GM12878 (cell line): ENCODE measurements around the gene MIS12. TPM values are rescaled to one million over a fixed set of nuclear protein-coding genes. Genes with fewer than 3 reads are reported as not detected.

Source experiments
- ATF3 ChIP-seq: IDR thresholded peaks from 2 replicates; pipeline ENCODE4 v1.6.1; 2011; ENCODE audit warnings: low read depth, mild to moderate bottlenecking, low read length, moderate library complexity, borderline replicate concordance; ENCODE audit errors: extremely low read depth
- DPF2 ChIP-seq: fragments of 450-650 bp; IDR thresholded peaks from 2 replicates; pipeline ENCODE4 v1.6.1; 2017; ENCODE audit warnings: mild to moderate bottlenecking
- GATAD2B ChIP-seq: fragments of 450-650 bp; conservative IDR thresholded peaks from 2 replicates; pipeline ENCODE4 v1.6.1; 2017; ENCODE audit warnings: low read depth, mild to moderate bottlenecking, moderate library complexity
- IKZF2 ChIP-seq, 2 experiments: fragments of 450-650 bp; IDR thresholded peaks; 2 replicates each; pipeline ENCODE4 v1.6.1; 2017; ENCODE audit warnings: mild to moderate bottlenecking in 2 of 2, moderate library complexity in 2 of 2
- MAX ChIP-seq: IDR thresholded peaks from 2 replicates; pipeline ENCODE4 v1.6.1; 2012; ENCODE audit warnings: low read depth, low read length, improper control_type of control experiment
- NR2C1 ChIP-seq: fragments of 450-650 bp; IDR thresholded peaks from 2 replicates; pipeline ENCODE4 v1.6.1; 2017; ENCODE audit warnings: antibody characterized with exemption, mild to moderate bottlenecking, moderate library complexity
- NR2C2 ChIP-seq: IDR thresholded peaks from 2 replicates; pipeline ENCODE4 v1.6.1; 2011; ENCODE audit warnings: borderline replicate concordance, low read depth; ENCODE audit not compliant: control insufficient read depth, insufficient read length
- POU2F2 ChIP-seq: IDR thresholded peaks from 3 replicates; pipeline ENCODE4 v1.6.1; 2011; ENCODE audit warnings: low read depth, mild to moderate bottlenecking, low read length, borderline replicate concordance
- RB1 ChIP-seq: fragments of 450-650 bp; formaldehyde crosslinking; IDR thresholded peaks from 2 replicates; pipeline ENCODE4 v1.6.1; 2017; ENCODE audit warnings: mild to moderate bottlenecking, borderline replicate concordance
- REST ChIP-seq: IDR thresholded peaks from 2 replicates; pipeline ENCODE4 v1.6.1; 2012; ENCODE audit warnings: mild to moderate bottlenecking, low read depth, low read length
- SP1 ChIP-seq: IDR thresholded peaks from one replicate; pipeline ENCODE4 v1.6.1; 2011; ENCODE audit warnings: low read depth, low read length
- SREBF1 ChIP-seq: IDR thresholded peaks from 2 replicates; pipeline ENCODE4 v1.6.1; 2012; ENCODE audit warnings: mild to moderate bottlenecking, low read length
- ZBTB4 ChIP-seq: fragments of 450-650 bp; formaldehyde crosslinking; IDR thresholded peaks from 2 replicates; pipeline ENCODE4 v1.4.0; 2022; ENCODE audit warnings: mild to moderate bottlenecking, moderate library complexity
- polyA plus RNA-seq, 11 experiments: library from polyadenylated mRNA; depleted of rRNA in 4 of 11; unstranded in 6 of 11; stranded (reverse) in 5 of 11; fragments of >200 nt; fragmentation: Nextera tagmentation in 4 of 11; fragmentation: Illumina TruSeq in 1 of 11; extraction: Ambion mirVana in 4 of 11; extraction: Trizol in 1 of 11; gene quantifications; 1 replicate in 1 of 11; 2 replicates in 10 of 11; pipeline versions ENCODE4 v1.2.1 to v1.2.3, GENCODE V29; 2011 to 2016; ENCODE audit warnings: inconsistent platforms in 2 of 11, missing spikeins in 2 of 11, low read depth in 1 of 11
- total RNA-seq, 4 experiments: library from RNA; depleted of rRNA in 3 of 4; stranded (reverse); fragments of >200 nt in 3 of 4; fragmentation: Illumina TruSeq in 1 of 4; extraction: Trizol in 1 of 4; gene quantifications; 2 replicates each; pipeline versions ENCODE4 v1.2.1 to v1.2.3, GENCODE V29; 2013 to 2021
- TF ChIP-seq, protein P1 (sequence below): fragments of 450-650 bp; IDR thresholded peaks from 2 replicates; pipeline ENCODE4 v1.6.1; 2018; ENCODE audit warnings: borderline replicate concordance, mild to moderate bottlenecking; ENCODE audit not compliant: partially characterized antibody

MIS12 gene
- total and polyA plus RNA-seq, 10 of the 15 experiments (the other 5 are each of a cell fraction or from before 2014, with no cell fraction given): 19.8 to 34.2 (median 25.0) TPM

- TF ChIP-seq POU2F2 (peak; percentile 57; the same call in 2 of the 3 replicates), IKZF2 (IDR thresholded peaks at IDR 0.05) (peak; percentile 12 to 22; a peak in 2 of 4 replicates), NR2C1 (peak; percentile 89), GATAD2B (peak; percentile 68), RB1 (peak; percentile 98; the same call in 1 of the 2 replicates), ATF3 (no peak), NR2C2 (no peak), SREBF1 (no peak), SP1 (peak; percentile 83), DPF2 (peak; percentile 70), ZBTB4 (CRISPR knock-in tag) (no peak), REST (no peak), MAX (peak; percentile 78; the same call in 1 of the 2 replicates)
- TF ChIP-seq, protein P1, sequence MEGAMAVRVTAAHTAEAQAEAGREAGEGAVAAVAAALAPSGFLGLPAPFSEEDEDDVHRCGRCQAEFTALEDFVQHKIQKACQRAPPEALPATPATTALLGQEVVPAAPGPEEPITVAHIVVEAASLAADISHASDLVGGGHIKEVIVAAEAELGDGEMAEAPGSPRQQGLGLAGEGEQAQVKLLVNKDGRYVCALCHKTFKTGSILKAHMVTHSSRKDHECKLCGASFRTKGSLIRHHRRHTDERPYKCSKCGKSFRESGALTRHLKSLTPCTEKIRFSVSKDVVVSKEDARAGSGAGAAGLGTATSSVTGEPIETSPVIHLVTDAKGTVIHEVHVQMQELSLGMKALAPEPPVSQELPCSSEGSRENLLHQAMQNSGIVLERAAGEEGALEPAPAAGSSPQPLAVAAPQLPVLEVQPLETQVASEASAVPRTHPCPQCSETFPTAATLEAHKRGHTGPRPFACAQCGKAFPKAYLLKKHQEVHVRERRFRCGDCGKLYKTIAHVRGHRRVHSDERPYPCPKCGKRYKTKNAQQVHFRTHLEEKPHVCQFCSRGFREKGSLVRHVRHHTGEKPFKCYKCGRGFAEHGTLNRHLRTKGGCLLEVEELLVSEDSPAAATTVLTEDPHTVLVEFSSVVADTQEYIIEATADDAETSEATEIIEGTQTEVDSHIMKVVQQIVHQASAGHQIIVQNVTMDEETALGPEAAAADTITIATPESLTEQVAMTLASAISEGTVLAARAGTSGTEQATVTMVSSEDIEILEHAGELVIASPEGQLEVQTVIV: no peak
Observed at GRCh38 chr17:5486206-5487124, at the start of gene MIS12 (continued).
